Psoas muscle (tissue), 8 donors: ENCODE results near the gene KREMEN2. TPM values are rescaled to one million over a fixed set of nuclear protein-coding genes. Genes with fewer than 3 reads are reported as not detected.

Source experiments
- ATAC-seq, 4 donors: fragments of 200-7000 bp; cut with Tn5 transposase; one replicate each; pipeline ENCODE4 v1.9.1; 2020; ENCODE audit warnings: moderate library complexity in 3 of 4, mild to moderate bottlenecking in 2 of 4
- DNase-seq, 2 donors: peaks; one replicate each; pipeline ENCODE4 v3.0.0-alpha.2; 2020
- H3K27ac ChIP-seq: fragments of 200-600 bp; one replicate; pipeline ENCODE4 v1.8.0; 2022
- H3K27me3 ChIP-seq, 3 donors: fragments of 200-600 bp in 1 of 3; one replicate each; pipeline versions ENCODE4 v1.6.1 to v1.8.0; 2013 to 2022; ENCODE audit warnings: low read length in 2 of 3, mild to moderate bottlenecking in 2 of 3, moderate library complexity in 1 of 3; ENCODE audit not compliant: insufficient read depth in 3 of 3
- H3K36me3 ChIP-seq, 2 donors: fragments of 200-600 bp in 1 of 2; one replicate each; pipeline versions ENCODE4 v1.6.1 to v1.8.0; 2013 to 2022; ENCODE audit warnings: low read depth in 1 of 2, mild to moderate bottlenecking in 1 of 2, moderate library complexity in 1 of 2; ENCODE audit not compliant: insufficient read depth in 1 of 2
- H3K4me1 ChIP-seq: fragments of 200-600 bp; one replicate; pipeline ENCODE4 v1.8.0; 2022
- H3K4me3 ChIP-seq: fragments of 200-600 bp; one replicate; pipeline ENCODE4 v1.8.0; 2022; ENCODE audit warnings: mild to moderate bottlenecking
- H3K9me3 ChIP-seq: fragments of 200-600 bp; one replicate; pipeline ENCODE4 v1.8.0; 2022
- WGBS, 3 donors: extraction: QIAGEN DNeasy Blood & Tissue Kit; methylation state at CpG; one replicate each; pipeline versions ENCODE4 v1.1.6 to v1.1.7; 2013; 5-methylcytosine and 5-hydroxymethylcytosine counted together
- intact Hi-C, 2 donors: fragments of 100-400 bp; cut with DNase I; formaldehyde crosslinking; loops; one replicate each; pipeline versions ENCODE4 v1.11.0 to v1.14.2; 2022
- polyA plus RNA-seq, 3 donors: library from polyadenylated mRNA; stranded (reverse); fragments of 200-250 nt; gene quantifications; one replicate each; pipeline ENCODE4 v1.2.3, GENCODE V29; 2013
- total RNA-seq, 4 donors: library from RNA; stranded (reverse); fragmentation: NEBNext Ultra II Directional in 2 of 4; extraction: Animal tissue kit (Norgen Biotek cat#: 25700) in 2 of 4; gene quantifications; one replicate each; pipeline versions ENCODE4 v1.2.1 to v1.2.4, GENCODE V29; 2021 to 2023
- TF ChIP-seq, protein P1 (sequence below): fragments of 200-600 bp; IDR thresholded peaks from one replicate; pipeline ENCODE4 v1.8.0; 2022; ENCODE audit warnings: antibody characterized with exemption
- donor health status: healthy with polysubstance abuse.
- donor health status: DM: no; HTN: no; CAD: no; lungs with moderate emphysema.
- donor health status: Bipolar disorder and iron deficiency.
- donor health status: healthy.
- donor health status: DM: yes; HTN: yes; CAD: no.
- donor health status: DM: no; HTN: no; CAD: no.
- donor health status: DM: no; HTN: no; CAD: no.
- donor health status: DM: yes; HTN: yes; CAD: no.

KREMEN2 gene
- total and polyA plus RNA-seq, 7 donors, result 0.01 to 0.04 TPM; not detected in 5

DNA sequence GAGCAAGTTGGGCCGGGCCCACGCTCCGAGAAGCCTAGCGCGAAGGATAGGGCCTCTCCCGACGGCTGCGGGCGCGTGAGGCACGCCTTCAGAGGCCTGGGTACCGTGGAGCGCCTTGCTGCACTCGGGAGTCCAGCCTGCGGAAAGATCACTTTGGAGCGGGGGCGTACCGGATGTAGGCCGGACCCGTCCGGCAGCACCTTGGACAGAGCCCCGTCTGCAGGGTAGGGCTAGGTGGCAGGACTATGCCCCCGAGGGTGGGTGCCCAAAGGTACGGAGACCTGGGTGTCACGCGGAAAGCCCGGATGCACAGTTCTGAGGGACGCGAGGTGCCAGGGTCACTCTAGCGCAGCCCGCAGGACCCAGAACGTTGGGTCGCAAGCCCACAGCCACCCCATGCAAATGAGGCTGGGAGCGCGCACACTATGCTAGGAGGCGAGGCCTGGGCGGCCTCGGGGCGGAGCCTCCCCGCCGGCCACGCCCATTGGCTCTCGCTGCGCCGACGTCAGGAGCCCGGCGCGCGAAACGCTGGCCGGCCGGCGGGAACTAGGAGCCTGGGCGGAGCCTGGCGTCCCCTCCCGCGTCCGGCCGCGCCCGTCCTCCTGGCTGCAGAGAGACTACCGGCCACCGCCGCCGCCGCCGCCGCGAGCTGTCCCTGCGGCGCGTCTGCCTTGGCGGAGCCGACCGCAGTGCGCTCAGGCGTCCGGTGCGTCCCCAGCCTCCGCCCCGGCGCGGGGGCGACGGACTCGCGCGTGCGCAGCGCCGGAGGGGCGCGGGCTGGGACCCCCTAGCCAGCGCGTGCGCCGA is 4.9 kb downstream of the KREMEN2 start, which contains the start of gene PAQR4:
TSS of gene PAQR4 (plus strand) at position 611 of the 807 bp plus-strand sequence. CDS start 327 bp downstream, outside the sequence.
- peak; percentile 89 to 95 (median 93) for ATAC-seq
- no peaks in the 10 kb centered on the region for H3K9me3 ChIP-seq
- peaks cover 20% of the 10 kb centered on the region for H3K4me1 ChIP-seq
- peak within 1 kb of the TSS; percentile 61 for H3K27ac ChIP-seq
- intact Hi-C loops, result no loop called here
- 1% methylated on average over 67 to 98 of the region's 98 CpGs for WGBS, 3 donors
- TF ChIP-seq, protein P1, sequence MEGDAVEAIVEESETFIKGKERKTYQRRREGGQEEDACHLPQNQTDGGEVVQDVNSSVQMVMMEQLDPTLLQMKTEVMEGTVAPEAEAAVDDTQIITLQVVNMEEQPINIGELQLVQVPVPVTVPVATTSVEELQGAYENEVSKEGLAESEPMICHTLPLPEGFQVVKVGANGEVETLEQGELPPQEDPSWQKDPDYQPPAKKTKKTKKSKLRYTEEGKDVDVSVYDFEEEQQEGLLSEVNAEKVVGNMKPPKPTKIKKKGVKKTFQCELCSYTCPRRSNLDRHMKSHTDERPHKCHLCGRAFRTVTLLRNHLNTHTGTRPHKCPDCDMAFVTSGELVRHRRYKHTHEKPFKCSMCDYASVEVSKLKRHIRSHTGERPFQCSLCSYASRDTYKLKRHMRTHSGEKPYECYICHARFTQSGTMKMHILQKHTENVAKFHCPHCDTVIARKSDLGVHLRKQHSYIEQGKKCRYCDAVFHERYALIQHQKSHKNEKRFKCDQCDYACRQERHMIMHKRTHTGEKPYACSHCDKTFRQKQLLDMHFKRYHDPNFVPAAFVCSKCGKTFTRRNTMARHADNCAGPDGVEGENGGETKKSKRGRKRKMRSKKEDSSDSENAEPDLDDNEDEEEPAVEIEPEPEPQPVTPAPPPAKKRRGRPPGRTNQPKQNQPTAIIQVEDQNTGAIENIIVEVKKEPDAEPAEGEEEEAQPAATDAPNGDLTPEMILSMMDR, result no peak
- H3K27me3 ChIP-seq, result peaks cover 0 to 47% (median 23%) of the 10 kb centered on the region in 3 donors
- no peaks in the 10 kb centered on the region for H3K36me3 ChIP-seq
- peak; percentile 88 to 94 for DNase-seq
- H3K4me3 ChIP-seq, result peak within 1 kb of the TSS; percentile 87

DNA sequence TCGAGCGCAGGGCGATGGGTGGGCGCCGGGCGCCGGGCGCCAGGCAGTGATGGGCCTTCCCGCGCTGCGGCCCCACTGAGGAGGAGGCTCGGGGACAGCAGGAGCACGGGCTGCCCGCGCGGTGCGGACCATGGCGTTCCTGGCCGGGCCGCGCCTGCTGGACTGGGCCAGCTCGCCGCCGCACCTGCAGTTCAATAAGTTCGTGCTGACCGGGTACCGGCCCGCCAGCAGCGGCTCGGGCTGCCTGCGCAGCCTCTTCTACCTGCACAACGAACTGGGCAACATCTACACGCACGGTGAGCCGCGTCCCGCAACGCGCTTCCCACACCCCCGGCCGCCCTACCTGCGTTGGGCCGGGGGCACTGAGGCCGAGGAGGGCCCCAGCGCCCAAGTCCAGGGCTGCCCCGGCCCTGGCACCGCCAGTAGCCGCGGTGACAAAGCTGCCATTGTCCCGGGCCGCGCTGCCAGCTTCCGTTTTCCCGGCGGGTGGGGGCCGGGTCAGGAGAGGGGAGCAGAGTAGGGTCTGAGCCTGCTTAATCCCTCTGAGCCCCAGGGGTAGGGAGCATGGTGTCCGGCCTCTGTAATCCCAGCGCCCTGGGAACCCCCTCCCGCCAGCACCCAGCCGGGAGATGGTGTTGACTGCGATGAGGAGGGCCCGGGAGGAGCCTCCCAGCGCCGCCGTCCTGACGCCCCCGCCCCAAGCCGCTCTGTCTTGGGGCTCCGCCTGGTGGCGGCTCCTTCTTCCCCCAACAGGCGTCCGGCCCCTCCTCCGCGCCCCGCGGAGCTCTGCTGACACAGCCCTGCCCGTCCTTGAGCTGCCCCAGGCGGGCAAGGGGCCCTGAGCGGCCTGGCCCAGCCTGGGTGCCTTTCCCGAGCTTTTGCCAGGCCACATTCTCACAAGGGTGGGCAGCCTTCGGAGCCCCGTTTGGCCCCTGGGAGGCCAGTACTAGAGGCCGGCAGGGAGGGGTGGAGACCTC is 5.8 kb downstream of the KREMEN2 start:
- 2 to 5% (median 3%) methylated on average over 47 to 83 of the region's 83 CpGs for WGBS, 3 donors
- Histone ChIP-seq H3K36me3 (no peaks in the 10 kb centered on the region), H3K4me1 (peaks cover 11% of the 10 kb centered on the region), H3K4me3 (peak overlapping the region; percentile 87), H3K27ac (peak overlapping the region; percentile 61), H3K27me3 (peaks cover 0 to 38% (median 14%) of the 10 kb centered on the region in 3 donors), H3K9me3 (no peaks in the 10 kb centered on the region)
- TF ChIP-seq, protein P1, result peak; percentile 15
- peak; percentile 73 to 84 for DNase-seq
- ATAC-seq, result peak; percentile 44 to 74 (median 64)
- intact Hi-C loops, result no loop called here

DNA sequence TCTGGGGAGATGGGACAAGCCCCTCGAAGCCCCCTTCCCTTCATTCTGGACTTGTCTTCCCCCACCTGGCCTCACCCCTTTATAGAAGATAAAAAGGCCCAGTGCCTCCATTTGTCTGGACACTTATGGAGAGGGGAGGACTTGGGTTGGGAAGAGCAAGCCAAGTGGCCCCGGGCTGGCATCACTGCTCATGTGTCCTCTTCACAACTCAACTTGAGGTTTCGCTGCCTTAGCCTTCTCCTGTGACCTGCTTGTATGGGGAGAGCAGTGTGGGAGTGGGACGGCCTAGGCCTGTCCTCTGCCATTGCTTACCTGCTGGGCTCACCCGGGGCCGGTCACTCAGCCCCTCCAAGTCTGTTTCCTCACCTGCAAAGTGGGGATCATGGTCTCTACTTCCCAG is 6.5 kb downstream of the KREMEN2 start:
- H3K9me3 ChIP-seq, result no peaks in the 10 kb centered on the region
- WGBS, 3 donors, result 71 to 78% (median 76%) methylated on average over 5 to 6 of the region's 6 CpGs
- no peaks in the 10 kb centered on the region for H3K36me3 ChIP-seq
- ATAC-seq, result no peak
- H3K4me1 ChIP-seq, result peaks cover 10% of the 10 kb centered on the region
- H3K4me3 ChIP-seq, result peak overlapping the region; percentile 87
- peaks cover 0 to 31% (median 11%) of the 10 kb centered on the region in 3 donors for H3K27me3 ChIP-seq
- peak overlapping the region; percentile 61 for H3K27ac ChIP-seq
- no peak for DNase-seq
- TF ChIP-seq, protein P1, result no peak
- intact Hi-C loops, result no loop called here

DNA sequence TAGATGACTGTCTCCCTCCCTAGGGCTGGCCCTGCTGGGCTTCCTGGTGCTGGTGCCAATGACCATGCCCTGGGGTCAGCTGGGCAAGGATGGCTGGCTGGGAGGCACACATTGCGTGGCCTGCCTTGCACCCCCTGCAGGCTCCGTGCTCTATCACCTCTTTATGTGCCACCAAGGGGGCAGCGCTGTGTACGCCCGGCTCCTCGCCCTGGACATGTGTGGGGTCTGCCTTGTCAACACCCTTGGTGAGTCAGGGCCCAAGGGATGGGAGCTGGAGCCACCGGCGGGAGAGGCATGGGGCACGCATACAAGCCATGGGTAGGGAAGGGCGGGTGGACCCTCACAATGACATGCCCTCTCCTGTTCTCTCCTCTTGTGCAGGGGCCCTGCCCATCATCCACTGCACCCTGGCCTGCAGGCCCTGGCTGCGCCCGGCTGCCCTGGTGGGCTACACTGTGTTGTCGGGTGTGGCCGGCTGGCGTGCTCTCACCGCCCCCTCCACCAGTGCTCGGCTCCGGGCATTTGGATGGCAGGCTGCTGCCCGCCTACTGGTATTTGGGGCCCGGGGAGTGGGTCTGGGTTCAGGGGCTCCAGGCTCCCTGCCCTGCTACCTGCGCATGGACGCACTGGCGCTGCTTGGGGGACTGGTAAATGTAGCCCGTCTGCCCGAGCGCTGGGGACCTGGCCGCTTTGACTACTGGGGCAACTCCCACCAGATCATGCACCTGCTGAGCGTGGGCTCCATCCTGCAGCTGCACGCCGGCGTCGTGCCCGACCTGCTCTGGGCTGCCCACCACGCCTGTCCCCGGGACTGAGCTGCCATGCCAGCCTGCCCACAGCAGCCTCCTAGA is 7.3 kb downstream of the KREMEN2 start:
- Histone ChIP-seq H3K27ac (no peak overlapping the region), H3K27me3 (peaks cover 0 to 23% (median 6%) of the 10 kb centered on the region in 3 donors), H3K4me3 (no peak overlapping the region), H3K36me3 (no peaks in the 10 kb centered on the region), H3K4me1 (peaks cover 10% of the 10 kb centered on the region), H3K9me3 (no peaks in the 10 kb centered on the region)
- WGBS, 3 donors, result 93 to 96% (median 94%) methylated on average over 28 to 35 of the region's 35 CpGs
- intact Hi-C loops, result no loop called here
- no peak for DNase-seq
- TF ChIP-seq, protein P1, result no peak
- no peak for ATAC-seq
